SHP77 treated with DMSO at 0.1 percent for 48 hours (cell line): ENCODE results near the gene EPS8L1.

Experiments
- DNase-seq: peaks from one replicate; lab custom pipeline; 2025; lab: John Stamatoyannopoulos, UW

The EPS8L1 gene

DNA sequence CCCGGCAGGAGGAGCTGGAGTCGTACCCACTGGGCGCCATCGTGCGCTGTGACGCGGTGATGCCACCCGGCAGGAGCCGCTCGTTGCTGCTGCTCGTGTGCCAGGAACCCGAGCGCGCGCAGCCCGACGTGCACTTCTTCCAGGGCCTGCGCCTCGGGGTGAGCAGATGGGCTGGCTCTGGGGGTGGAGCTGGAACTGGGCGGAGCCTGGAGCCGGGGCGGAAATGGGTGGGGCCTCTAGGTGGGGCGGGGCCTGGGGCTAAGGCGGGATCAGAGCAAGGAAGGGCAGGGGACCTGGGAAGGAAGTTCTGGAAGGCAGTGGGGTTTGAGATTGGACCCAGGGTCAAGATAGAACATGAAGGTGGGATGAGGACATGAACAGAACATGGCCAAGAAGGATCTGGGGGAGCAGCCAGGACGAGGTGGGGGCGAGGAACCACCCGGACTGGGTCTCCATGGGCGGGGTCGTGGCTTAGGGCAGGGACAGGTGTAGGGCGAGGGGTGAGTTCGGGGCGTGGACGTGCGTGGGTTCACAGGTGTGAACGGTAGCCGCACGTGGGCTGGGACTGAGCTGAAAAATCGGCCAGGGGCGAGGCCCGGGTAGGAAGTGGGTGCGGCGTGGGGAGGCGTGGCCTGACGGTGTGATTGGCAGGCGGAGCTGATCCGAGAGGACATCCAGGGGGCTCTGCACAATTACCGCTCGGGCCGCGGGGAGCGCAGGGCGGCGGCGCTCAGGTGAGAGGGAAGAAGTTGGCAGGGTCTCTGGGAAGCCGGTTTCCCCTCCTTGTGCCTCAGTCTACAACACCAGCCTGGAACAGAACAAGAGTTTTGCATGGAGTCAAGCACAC, 4.7 kb downstream of the EPS8L1 start:
- DNase-seq = peak; percentile 53

DNA sequence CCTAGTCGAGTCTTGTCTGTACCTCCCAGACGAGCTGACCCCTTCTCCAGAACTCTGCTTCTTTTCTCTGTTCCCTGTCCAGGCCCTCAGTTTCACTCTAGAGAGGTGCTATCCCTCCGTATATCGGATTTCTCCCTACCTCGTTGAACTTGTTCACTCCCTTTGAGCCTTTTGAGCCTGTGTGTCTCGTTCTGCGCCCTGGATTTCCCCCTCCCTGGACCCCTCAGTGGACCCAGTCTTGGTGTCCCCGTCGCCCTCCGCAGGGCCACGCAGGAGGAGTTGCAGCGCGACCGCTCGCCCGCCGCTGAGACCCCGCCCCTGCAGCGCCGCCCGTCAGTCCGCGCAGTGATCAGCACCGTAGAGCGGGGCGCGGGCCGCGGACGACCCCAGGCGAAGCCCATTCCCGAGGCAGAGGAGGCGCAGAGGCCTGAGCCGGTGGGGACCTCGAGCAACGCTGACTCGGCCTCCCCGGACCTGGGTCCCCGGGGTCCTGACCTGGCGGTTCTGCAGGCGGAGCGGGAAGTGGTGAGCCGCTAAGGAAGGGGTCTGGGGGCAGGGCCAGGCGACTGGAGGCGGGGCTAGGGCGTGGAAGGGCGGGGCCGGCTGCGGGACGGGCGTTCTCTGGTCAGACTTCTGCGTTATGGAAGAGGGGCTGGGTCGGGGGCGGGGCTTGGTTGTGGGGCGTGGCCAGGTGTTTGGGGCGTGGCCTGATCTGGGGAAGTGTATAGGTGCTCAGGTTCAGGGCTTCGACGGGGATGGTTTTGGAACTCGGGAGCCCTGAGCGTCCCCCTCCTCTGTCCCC, 5.5 kb downstream of the EPS8L1 start:
- DNase-seq = peak; percentile 65

DNA sequence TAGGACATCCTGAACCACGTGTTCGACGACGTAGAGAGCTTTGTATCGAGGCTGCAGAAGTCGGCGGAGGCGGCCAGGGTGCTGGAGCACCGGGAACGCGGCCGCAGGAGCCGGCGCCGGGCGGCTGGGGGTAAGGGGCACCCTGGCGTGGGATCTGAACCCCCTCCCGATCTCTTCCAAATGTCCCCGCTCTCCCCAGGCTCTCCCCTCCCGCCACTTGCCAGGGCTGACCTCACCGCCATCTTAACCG, 6.0 kb downstream of the EPS8L1 start:
- no peak for DNase-seq

DNA sequence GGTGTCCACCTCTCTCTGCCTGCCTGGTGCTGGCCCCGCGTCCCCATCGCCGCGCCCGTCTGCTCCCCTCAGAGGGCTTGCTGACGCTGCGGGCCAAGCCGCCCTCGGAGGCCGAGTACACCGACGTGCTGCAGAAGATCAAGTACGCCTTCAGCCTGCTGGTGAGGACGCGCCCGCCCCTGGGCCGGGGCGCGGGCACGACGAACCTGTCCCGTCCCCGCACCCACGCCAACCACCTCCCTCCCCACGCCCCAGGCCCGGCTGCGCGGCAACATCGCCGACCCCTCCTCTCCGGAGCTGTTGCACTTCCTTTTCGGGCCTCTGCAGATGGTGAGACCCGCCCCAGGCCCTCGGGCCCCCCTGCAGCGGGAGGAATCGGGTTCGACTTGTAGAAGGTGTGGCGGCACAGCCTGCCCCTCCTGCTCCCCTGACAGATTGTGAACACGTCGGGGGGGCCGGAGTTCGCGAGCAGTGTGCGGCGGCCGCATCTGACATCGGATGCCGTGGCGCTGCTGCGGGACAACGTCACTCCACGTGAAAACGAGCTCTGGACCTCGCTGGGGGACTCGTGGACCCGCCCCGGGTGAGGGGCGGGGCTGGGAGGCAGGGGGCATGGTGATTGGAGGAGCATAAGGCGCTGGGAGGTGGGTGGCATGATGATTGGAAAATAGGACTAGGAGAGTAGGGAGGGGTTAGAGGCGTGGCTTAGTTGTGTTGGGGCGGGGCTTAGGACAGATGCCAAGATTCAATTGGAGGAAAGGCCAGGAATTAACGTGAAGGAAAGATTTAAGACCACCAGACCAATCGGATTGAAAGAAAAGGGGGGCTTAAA, 6.6 kb downstream of the EPS8L1 start:
- no peak for DNase-seq

DNA sequence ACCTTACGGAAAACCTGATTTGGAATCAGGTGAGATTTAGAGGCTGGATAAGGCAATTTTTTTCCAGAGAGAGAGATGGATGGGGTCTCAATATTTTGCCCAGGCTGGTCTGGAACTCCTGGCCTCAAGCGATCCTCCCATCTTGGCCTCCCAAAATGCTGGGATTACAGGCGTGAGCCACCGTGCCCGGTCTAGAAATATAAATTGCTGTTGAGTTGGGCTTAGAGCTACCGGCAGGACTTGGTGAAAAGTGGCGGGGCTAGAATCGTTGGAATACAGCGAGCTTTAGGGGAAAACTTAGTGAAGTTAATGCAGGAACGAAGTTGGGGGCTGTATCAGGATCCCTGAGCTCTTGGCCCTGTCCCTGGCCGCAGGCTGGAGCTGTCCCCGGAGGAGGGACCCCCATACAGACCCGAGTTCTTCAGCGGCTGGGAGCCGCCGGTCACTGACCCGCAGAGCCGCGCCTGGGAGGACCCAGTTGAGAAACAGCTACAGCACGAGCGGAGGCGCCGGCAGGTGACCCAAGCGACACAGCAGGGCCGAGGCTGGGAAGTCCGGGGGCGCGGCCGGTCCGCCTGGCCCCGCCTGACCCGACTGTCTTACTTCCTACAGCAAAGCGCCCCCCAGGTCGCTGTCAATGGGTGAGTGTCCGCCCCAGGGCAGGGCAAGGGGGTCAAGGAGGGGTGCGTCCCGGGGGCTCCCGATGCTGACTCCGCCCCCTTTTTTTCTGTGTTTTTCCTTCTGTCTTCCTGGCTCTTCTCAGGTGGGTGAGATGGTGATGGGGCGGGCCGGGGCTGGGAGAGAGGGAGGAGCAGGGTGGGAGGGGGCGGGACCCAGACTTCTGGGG, 7.6 kb downstream of the EPS8L1 start:
- no peak for DNase-seq

DNA sequence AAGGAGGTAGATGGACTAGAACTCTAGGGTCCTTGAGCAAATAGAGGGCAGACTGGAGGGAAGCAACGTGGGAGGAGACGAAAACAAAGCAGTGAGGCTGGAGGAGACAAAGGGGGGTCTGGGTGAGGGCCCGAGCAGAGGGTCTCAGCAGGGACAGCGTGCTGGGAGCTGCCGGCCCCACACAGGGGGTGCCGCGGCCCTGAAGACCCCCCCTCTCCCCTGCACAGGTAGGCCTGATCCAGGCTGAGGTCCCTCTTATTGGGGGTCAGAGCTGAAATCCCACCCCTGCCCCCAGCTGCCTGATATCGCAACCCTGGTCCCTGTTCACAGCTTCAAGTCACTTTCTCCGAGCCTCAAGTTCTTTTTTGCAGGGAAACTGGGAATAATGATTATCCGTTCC, 8.7 kb downstream of the EPS8L1 start:
- no peak for DNase-seq

DNA sequence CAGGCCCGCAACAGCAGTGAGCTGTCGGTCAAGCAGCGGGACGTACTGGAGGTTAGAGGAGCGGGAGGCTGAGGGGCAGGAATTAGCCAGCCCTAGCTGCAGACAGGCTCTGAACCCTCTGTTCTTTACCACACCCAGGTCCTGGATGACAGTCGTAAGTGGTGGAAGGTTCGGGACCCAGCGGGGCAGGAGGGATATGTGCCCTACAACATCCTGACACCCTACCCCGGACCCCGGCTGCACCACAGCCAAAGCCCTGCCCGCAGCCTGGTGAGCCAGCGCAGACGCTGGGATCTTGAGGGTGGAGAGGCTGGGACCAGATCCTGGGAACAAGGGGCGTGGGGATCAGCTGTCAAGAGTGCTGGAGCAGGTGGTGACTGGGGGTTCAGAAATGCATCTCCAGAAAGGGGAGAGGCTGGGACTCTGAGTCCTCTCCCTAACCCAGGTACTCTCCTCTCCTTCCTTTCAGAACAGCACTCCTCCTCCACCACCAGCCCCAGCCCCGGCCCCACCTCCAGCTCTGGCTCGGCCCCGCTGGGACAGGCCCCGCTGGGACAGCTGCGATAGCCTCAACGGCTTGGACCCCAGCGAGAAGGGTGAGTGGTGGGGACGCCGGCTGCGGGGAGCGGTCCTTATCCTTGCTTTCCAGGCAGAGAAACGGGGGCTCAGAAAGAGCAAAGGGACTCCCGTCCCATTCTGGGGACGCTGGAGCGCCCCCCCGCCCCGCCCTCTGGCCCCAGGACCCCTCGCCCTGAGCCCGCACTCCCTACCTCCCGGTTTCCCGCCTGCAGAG, 10.4 kb downstream of the EPS8L1 start:
- DNase-seq = no peak

DNA sequence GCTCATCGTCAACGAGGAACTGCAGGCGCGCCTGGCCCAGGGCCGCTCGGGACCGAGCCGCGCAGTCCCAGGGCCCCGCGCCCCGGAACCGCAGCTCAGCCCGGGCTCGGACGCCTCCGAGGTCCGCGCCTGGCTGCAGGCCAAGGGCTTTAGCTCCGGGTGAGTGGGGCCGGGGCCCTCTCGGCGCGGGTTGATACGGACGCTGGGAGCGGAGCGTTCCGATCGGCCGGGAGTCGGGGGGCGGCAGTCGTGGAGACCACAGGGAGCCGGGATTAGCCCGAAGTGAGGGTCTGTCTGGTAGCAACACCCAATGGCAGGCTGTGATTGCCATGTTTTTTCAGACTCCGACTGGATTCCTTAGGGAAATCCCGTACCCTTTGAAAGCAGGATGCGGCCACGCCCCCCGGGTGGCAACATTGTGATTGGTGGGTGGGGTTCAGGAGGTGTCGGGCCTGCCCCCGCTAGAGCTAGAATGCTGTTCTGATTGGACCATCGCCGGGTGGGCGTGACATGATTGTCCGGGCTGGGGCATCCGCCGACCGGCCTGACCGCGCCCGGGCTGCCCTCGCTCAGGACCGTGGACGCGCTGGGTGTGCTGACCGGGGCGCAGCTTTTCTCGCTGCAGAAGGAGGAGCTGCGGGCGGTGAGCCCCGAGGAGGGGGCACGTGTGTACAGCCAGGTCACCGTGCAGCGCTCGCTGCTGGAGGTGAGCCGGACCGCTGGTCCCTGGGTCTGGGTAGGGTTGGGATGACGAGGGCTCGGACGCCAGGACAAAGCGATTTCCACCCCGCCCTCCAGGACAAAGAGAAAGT, 11.3 kb downstream of the EPS8L1 start:
- no peak for DNase-seq

DNA sequence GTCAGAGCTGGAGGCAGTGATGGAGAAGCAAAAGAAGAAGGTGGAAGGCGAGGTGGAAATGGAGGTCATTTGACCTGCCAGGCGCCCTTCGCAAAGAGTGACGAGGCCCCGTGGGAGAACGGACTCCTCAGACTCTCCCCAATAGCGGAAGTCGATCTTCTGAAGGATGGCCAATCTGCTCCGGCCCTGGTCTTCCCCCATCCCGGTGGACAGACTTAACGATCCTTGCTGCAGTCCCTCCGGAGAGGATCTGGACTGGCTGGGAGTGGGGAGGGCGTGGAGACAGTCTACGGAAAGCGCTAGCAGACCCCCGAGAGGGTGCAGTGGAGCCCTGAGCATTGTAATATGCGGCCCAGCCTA, 11.9 kb downstream of the EPS8L1 start:
- no peak for DNase-seq

DNA sequence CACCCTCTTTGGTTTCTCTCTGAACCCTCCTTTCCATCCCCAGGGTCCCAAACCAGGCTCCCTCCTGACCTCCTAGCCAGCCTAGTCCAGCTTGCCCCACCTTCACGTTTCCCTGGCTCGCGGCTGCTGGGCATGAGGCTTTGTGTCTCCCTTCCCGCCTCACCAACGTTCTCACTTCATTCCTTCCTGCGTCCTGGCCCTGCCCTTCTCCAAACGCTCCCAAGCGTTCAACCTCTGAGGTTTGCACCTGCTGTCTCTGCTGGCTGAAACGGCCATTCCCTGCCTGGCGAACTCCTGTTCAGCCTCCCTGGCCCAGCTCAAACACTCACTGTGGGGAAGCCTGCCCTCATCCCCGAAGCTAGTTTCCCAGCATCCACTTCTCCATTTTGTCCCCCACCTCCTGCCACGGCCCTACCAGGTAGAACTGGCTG, 12.4 kb downstream of the EPS8L1 start:
- DNase-seq = no peak

DNA sequence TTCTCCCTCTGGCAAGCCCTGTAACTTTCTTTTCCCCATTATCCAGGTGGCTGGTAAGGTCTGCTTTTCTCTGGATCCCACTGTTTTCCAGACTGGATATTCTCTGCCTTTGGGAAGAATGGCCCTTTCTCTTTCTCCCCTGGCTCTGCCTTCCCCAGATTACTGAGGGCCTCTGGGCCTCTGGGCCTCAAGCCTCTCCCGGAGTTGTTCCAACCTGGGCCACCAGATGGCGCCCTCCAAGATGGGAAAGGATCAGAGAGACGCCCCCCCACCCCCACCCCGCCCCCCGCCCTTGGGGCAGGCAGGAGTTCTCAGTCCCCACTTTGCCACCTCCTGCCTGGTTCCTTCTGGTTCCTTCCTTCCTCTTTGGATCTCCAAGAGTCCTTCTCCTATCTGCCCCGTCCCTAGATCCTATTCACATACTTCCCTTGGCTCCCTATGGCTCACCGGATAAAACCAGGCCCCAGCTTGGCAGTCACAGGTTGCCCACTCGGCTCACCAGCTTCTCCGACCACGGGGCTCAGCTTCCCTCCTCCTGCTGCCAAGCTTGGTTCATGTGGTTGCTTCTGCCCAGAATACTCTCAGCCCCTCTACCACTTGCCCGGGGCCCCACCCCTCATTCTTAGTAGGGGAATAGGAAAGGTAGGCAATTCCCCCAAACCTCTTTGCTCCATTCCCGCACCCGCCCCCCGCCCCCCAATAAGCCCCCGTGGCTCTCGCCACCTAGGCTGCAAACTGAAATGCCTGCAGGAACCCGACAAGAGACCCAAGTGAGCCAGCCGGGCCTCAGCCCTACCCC, 13.1 kb downstream of the EPS8L1 start:
- DNase-seq = no peak

DNA sequence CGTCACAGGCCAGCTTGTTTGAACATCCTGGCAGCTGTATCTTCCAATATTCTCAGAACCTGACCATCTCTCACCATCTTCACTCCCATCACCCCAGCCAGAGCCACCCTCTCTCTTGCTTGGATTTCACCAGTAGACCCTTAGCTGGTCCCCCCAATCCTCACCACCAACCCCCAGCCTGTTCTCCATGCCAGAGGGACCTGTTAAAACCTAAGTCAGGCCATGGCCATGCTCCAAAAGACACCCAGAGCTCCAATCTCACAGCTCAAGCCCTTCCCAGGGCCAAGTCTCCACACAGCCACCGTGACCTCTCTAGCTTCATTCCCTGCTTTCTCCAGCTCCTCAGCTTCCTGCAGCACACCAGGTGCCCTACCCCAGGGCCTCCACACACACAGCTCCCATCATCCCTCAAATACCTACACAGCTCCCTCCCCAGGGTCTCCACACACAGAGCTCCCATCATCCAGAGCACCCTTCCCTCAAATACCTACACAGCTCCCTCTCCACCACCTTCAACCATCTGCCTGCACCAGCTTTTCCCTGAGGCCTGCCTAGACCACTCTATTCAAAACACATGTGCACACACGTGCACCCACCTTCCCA, 13.8 kb downstream of the EPS8L1 start:
- no peak for DNase-seq

DNA sequence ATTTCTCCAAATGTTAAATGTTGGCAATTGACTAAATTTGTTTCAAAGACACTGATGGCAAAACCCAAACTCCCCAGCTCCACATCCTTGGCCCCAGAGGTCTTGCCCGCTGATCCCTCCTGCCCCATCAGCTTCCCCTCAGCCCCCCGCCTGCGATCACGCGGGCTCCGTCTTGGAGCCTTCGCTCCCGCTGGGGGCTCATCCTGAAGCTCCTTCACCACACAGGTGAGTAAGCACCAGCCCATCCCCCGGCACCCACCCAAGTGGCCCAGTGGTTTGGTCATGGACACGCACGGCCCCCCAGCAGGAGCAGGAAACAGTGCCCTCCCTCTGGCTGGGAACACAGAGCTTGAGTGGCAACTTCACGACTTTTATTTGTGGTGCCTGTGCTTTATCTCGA, 14.9 kb downstream of the EPS8L1 start:
- no peak for DNase-seq

DNA sequence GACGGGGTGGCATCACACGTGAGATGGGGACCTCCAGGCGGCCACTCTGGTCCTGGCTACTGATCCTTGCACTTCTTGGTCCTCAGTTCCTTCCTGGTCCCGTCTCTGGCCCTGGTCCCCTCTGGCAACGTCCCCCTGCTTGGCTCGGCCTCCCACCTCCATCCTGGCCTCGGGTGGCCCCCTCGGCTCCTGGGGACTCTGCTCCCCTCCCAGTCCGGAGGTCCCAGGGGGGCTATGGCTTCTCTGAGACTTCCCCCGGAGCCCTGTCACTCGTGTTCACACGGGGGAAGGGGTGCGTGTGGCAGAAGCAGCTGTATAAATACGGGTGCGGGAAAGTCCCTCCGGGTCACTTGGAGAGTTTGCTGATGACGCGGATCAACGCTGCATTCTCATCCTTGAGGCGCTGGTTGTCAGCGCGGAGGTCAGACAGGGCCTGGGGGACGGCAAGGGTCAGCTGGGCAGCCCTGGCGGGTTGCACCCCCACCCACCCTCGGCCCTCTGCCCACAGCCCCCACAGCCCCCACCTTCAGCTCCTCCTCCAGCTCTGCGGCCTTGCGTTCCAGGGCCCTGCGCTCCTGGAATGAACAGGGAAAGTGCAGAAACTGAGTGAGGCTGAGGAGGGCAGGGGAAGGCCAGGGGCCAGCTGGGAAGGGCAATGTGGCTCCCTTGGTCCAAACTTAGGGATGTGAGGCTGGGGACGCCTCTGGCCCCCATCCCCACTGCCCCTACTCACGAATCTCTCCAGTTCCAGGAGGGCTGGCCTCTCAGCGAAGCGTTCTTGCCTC, 15.6 kb downstream of the EPS8L1 start:
- DNase-seq = no peak

DNA sequence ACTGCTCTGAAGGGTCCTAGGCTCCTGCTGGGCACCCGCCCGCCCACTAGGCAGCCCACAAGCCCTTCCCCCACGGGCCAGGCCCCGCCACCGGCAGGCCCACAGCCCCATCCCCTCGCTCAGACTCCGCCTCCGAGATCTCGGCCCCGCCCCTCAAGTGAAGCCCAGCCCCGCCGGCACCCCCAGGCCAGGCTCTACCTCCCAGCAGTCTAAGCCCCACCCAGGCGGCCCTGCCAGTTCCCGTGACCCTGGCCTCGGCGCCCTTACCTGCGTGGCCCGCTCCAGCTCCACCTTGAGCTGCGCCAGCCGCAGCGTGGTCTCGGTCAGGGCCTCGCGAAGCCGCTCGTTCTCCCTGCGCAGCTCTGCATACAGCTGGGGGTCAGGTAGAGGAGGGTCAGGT, 16.3 kb downstream of the EPS8L1 start:
- DNase-seq = no peak

DNA sequence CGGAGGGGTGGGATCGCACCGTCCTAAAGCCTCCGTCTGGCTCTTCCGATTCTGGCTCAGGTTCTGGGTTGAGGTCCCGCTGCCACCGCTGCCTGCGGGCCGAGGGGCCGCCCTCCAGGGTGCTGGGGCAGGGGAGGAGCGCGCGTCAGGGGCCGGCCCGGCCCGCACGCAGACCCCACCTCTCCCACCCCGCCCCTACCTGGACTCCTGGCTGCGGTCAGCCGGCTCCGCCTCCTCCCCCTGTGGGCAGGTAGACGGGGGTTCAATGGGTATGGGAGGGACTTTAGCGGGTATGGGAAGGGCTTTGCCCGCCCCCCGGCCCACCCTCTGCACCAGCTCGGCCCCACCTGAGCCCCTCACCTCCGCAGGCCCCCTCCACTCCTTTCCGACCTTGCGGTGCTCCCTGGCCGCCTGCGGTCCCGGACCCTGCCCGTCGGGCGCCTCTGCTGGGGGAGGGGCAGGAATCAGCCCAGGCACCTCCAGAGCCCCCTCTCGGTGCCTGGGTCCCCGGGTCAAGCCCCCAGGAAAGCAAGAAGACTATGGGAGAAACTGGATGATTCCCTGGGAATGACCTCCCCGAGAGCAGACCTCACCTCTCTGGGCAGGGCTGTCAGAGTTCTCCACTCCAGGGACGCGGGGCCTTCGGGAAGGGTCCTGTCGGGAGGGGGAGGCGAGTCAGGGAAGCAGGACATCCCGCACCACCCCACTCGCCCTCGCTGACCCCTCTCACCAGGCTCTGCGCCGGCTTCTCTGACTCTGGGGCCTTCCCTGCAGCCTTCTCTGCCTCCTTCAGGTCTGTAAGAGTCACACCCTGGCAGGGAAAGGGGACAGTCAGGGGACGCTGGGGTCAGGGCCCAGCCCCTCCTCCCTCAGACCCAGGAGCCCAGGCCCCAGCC, 17.0 kb downstream of the EPS8L1 start:
- no peak for DNase-seq
